ENCODE measurements around the gene BRCA1. TPM values are rescaled to one million over a fixed set of nuclear protein-coding genes. Genes with fewer than 3 reads are reported as not detected.

BRCA1 gene
- total RNA-seq, 1 experiment from 2014 or later: 41.8 TPM

GRCh38 chr17:43025290-43025657 is 99.9 kb downstream of the BRCA1 start:
- no peak for DNase-seq (ENCODE audit: low read depth)

DNA sequence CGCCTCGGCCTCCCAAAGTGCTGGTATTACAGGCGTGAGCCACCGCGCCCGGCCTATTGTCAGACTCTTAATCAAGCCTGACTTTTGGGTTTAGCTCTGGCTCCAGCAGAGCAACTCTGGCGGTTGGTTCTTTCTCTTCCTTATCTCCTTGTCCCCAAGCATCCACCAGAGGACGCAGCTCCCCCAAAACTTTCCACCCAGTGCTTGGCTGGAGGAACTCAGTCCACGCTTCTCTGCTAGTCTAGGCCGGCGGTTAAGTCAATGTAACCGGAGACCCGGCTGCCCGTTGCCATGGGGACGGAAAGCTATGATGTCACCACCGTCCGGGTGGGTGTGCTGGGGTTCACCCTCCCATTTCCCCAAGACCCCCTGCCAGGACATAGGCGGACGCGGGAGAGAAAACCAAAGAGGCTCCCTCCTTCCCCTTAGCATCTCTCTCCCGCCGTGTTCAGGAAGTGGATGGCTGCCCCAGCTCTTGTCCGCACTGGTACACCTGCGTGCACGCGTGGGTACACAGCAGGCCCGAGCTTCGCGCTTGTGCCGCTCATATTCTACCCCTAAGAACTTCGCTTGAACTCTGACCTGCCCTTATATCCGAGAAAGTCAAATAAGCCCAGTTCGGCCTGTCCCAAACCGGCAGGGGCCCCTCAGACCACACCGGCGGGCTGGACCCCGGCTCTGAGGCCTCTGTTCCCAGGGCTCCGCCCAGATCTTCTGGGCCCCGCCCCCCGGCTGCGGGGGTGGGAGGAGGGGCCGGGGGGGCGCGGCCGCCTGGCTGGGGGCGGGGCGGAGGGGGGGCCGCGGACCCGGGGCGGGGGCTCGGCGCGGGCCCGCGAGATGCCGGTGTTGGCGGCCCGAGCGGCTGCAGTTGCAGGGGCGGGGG is 100.5 kb downstream of the BRCA1 start, which contains the start of gene RND2:
RND2 (plus strand) TSS at position 825 of the 883 bp plus-strand sequence. CDS start 117 bp downstream, outside the sequence.
- peak; percentile 87 for DNase-seq (ENCODE audit: low read depth)

DNA sequence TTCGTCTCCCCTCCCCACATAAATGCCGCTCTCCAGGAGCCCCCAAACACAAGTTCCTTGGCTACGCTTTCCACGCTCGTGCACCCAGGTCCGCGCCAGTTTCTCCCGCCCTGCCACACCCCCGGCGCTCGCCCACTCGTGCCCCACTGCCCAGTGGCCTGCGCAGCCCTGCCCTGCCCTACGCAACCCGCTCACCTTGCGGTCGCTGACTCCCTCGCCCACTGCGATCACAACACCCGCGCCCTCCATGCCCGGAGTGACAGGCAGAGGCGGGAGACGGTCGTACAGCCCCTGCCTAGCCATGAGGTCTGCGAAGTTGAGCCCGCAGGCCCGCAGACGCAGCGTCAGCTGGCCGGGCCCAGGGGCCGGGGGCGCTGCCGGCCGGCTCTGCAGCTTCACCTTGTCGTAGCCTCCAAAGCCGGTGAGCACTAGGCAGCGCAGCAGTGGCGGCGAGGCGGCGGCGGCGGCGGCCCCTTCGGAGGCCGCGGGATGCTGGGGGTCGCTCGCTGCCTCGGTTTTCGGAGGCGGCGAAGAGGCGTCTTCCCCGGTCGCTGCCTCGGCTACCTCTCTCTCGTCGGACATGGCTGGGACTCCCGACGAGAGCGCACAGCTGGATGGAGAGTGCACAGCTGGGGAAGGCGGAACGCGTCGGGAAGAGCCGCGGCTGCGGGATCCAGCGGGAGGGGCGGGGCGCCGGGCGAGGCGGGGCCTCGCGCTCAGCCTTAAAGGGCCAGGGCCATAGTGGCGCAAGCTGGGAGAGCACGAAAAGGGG is 103.2 kb downstream of the BRCA1 start, which contains the start of gene VAT1:
VAT1 (minus strand) TSS at position 645 of the 772 bp plus-strand sequence; CDS start at position 582, 63 bp downstream.
- peak; percentile 82 for DNase-seq (ENCODE audit: low read depth)

- DNase-seq (ENCODE audit: low read depth): peak; percentile 72
Observed at GRCh38 chr17:43020789-43021740, 104.1 kb downstream of the BRCA1 start.

- DNase-seq (ENCODE audit: low read depth): no peak
Observed at GRCh38 chr17:43020030-43020621, 105.0 kb downstream of the BRCA1 start.

GRCh38 chr17:43019418-43019817 is 105.7 kb downstream of the BRCA1 start:
- no peak for DNase-seq (ENCODE audit: low read depth)

DNA sequence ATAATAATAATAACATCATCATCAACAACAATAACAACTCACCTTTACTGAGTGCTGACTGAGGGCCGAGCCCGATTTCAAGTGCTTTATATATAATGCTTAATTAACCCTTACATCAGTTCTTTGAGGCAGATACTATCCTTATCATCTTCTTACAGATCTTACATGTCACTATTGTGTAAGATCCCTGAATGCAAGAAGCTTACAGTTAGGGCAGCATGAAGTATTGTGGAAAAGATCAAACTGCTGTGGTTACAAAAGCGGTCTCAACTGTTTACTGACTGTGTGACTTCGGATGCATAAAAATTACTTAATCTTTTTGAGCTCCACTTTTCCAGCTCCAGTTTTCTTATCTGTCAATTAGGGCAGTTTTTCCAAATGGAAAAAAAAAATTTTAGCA is 106.2 kb downstream of the BRCA1 start:
- no peak for DNase-seq (ENCODE audit: low read depth)

DNA sequence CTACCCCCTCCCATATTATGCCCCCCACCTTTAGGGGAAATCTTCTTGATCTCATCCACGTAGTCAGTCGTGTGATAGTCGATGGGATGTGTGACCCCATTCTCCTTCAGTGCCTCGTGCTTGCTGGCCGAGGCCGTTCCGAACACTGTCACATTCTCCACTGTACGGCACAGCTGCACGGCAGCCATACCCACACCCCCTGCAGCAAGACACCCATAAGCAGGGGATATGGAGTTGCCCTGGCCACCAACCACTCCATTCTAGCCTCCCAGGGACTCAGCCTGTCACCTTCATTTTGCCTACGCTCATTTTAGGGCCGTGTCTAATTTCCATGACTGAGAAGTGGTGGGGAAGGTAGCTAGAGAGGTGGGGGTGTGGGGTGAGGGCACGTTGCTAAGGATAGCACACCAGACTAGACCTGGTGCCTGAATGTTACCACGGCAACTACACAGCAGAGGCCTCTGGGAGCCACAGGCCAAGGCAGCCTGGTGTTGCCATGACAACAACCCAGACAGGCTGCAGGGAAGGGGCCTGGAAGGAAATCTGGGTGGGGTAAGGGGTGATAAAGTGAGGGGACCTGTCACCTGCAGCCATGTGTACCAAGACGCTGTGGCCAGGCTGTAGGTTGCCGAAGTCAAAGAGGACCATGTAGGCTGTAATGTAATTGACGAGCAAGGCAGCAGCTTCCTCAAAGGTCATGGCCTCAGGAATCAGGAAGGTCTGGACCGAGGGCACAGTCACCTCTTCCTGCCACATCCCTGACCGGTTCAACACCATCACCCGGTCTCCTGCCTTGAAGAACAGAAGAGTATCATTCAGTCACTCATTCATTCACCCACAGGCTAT is 106.9 kb downstream of the BRCA1 start:
- no peak for DNase-seq (ENCODE audit: low read depth)

DNA sequence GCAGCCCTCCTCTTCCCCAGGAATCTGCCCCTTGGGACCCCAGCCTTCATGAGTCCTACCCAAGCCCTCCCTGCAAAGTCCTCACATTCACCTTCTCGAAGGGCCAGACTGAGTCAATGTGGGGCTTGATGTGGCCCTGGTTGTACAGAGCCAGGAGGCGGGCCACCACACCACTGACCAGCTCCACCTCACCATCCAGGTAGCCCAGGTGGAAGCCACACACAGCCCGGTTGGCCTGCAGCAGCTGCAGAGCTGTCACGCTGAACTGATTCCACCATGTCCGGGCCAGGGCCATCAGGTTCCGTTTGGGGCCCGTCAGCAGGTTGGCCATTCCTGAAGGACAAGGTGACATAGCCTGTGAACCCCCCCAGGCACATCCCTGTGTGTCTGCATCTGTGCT is 108.9 kb downstream of the BRCA1 start:
- DNase-seq (ENCODE audit: low read depth): no peak

- no peak for DNase-seq (ENCODE audit: low read depth)
Observed at GRCh38 chr17:43015579-43015978, 109.6 kb downstream of the BRCA1 start.

- no peak for DNase-seq (ENCODE audit: low read depth)
Observed at GRCh38 chr17:43014649-43015542, 110.3 kb downstream of the BRCA1 start.

DNA sequence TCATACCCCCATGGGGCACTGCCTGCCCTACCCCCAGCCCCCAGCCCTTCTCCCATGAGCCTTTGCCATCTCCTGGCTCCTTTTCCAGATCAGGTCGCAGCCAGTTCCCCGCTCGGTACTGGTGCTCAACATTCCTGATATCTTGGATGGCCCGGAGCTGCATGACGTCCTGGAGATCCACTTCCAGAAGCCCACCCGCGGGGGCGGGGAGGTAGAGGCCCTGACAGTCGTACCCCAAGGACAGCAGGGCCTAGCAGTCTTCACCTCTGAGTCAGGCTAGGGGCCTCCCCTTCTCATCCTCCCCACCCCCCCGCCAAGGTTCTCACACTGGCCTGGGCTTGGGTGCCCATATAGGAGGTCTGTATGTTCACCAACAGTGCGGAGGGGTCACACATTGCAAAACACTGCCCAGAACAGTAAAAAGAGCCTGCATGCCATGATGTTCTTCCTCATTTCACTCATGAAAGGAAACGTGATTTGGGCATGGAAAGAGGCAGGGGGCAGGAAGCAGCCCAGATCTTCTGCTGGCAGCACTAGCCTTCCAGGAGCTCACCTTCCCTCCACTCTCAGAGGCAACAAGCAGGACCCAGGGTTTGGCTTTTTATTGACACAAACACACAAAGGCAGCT is 111.0 kb downstream of the BRCA1 start:
- no peak for DNase-seq (ENCODE audit: low read depth)

GRCh38 chr17:43013296-43013695 is 111.9 kb downstream of the BRCA1 start:
- DNase-seq (ENCODE audit: low read depth): no peak

DNA sequence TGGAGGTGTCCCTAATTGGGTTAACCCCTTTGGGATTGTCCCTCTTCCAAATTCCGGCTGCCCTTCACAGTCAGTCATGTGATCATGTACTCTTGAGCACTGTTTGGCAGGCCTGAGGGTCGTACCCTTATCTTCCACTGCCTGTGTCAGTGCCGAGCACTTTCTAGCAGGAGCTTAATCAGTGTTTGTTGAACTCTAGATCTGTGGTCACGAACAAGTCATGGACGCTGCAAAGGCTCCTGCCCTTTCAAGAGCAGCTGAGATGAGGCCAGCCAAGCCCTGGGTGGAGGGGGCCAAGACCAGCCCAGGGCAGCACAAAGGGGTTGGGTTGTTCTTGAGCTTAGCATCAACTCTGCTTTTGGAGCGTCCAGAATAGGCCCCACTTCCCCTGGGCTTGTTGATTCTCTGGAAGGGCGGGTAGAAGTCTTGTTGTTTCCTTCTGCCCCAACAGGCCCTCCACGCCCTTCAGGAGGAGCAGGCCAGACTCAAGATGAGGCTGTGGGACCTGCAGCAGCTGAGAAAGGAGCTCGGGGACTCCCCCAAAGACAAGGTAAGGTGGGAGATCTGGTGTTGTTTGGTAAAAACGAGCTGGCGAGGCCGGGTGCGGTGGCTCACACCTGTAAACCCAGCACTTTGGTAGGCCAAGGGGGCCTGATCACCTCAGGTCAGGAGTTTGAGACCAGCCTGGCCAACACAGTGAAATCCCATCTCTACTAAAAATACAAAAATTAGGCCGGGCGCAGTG is 113.3 kb downstream of the BRCA1 start:
- DNase-seq (ENCODE audit: low read depth): no peak

DNA sequence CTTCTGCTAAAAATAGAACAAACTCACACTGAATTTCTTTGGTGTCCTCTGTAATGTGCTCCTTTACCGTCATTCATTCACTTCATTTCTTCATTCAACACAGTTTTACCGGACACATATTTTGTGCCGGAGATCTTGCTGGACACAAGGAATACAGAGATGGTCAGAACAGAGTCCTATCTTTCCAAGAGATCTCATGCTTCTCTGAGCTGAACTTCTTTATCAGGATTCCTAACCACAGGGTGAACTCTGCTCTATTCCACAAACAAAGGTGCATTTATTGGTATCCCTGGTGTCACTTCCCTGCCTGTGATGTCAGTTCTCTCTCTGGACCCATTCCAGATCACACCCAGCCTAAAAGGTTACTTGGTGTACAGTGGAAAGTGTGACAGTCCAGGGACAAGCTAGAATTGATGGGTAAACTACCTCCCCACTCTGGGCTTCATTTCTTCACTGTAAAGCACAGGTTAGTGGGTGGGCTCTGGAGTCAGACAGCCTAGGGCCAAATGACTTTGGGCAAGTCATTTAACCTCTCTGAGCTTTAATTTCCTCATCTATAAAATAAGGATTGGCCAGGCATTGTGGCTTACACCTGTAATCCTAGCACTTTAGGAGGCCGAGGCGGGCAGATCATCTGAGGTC is 114.4 kb downstream of the BRCA1 start:
- DNase-seq (ENCODE audit: low read depth): no peak

- DNase-seq (ENCODE audit: low read depth): peak; percentile 84
Observed at GRCh38 chr17:43006639-43007551, 118.3 kb downstream of the BRCA1 start, which contains the start of gene IFI35. TSS of gene IFI35 (plus strand) at chr17:43006784. CDS start at chr17:43006948, 164 bp downstream.

All from Daoy (cell line).